OCI-LY7 (cell line): ENCODE measurements around the gene SMAD4. TPM values are rescaled to one million over a fixed set of nuclear protein-coding genes. Genes with fewer than 3 reads are reported as not detected.

Source experiments
- BruUV-seq: library from RNA; stranded (reverse); fragments of 400-500 nt; replicated peaks from 2 replicates; lab custom pipeline; 2021; lab: Mats Ljungman, UMichigan
- CTCF ChIA-PET: fragments of 300-600 bp; sonication (Branson Sonifier 250); formaldehyde crosslinking; loops from one replicate; lab custom pipeline; 2022; ENCODE audit warnings: antibody characterized with exemption; ENCODE audit not compliant: unreplicated experiment; lab: Charles Lee
- POLR2A ChIA-PET: fragments of 300-600 bp; sonication (Branson Sonifier 250); formaldehyde crosslinking; loops from one replicate; lab custom pipeline; 2022; ENCODE audit warnings: antibody characterized with exemption; lab: Charles Lee
- DNase-seq: peaks from one replicate; pipeline ENCODE4 v3.0.0-alpha.2; 2015; ENCODE audit warnings: low spot score
- H2AFZ ChIP-seq: fragments of 200-600 bp; sonication (generic), shearing (Covaris generic); 2 replicates; pipeline ENCODE4 v1.6.1; 2014; ENCODE audit warnings: mild to moderate bottlenecking, antibody characterized with exemption, low read length, moderate library complexity
- H3K27ac ChIP-seq: fragments of 200-600 bp; sonication (generic); 2 replicates; pipeline ENCODE4 v1.5.1; 2014; ENCODE audit warnings: mixed run types, low read depth, mild to moderate bottlenecking, moderate library complexity, low read length, inconsistent platforms; ENCODE audit not compliant: poor library complexity, severe bottlenecking
- H3K36me3 ChIP-seq: fragments of 200-600 bp; sonication (generic); 2 replicates; pipeline ENCODE4 v1.6.1; 2014; ENCODE audit warnings: mild to moderate bottlenecking, antibody characterized with exemption, low read length, moderate library complexity, mixed read lengths; ENCODE audit not compliant: insufficient read depth
- H3K4me1 ChIP-seq: fragments of 200-600 bp; sonication (generic); 2 replicates; pipeline ENCODE4 v1.5.1; 2014; ENCODE audit warnings: mild to moderate bottlenecking, low read length; ENCODE audit not compliant: insufficient read depth, poor library complexity, severe bottlenecking
- H3K4me2 ChIP-seq: fragments of 200-600 bp; sonication (generic); 2 replicates; pipeline ENCODE4 v1.6.1; 2014; ENCODE audit warnings: mild to moderate bottlenecking, low read length
- H3K4me3 ChIP-seq: fragments of 200-600 bp; sonication (generic); 2 replicates; pipeline ENCODE4 v1.5.1; 2014; ENCODE audit warnings: mild to moderate bottlenecking, low read depth, low read length; ENCODE audit not compliant: poor library complexity, severe bottlenecking
- H3K79me2 ChIP-seq: fragments of 200-600 bp; sonication (generic); 2 replicates; pipeline ENCODE4 v1.6.1; 2016; ENCODE audit warnings: low read depth, mild to moderate bottlenecking, low read length, moderate library complexity, mixed read lengths; ENCODE audit not compliant: insufficient read depth
- H3K9me2 ChIP-seq: fragments of 200-600 bp; sonication (generic); 2 replicates; pipeline ENCODE4 v1.6.1; 2016; ENCODE audit warnings: mild to moderate bottlenecking, low read length, mixed read lengths; ENCODE audit not compliant: insufficient read depth
- H3K9me3 ChIP-seq: fragments of 200-600 bp; sonication (generic); 2 replicates; pipeline ENCODE4 v1.6.1; 2014; ENCODE audit warnings: mild to moderate bottlenecking, mixed run types, low read length, mixed read lengths
- H4K20me1 ChIP-seq: fragments of 200-600 bp; sonication (generic); 2 replicates; pipeline ENCODE4 v1.6.1; 2014; ENCODE audit warnings: mild to moderate bottlenecking, antibody characterized with exemption, low read length, moderate library complexity, mixed read lengths; ENCODE audit not compliant: insufficient read depth
- CTCF ChIP-seq: fragments of 200-600 bp; sonication (generic); conservative IDR thresholded peaks from 2 replicates; pipeline ENCODE4 v1.5.1; 2014; ENCODE audit warnings: mild to moderate bottlenecking, antibody characterized with exemption, low read length, moderate library complexity, mixed read lengths
- EZH2phosphoT487 ChIP-seq: fragments of 200-600 bp; sonication (generic); IDR thresholded peaks from 2 replicates; pipeline ENCODE4 v1.6.1; 2018; ENCODE audit warnings: low read depth, borderline replicate concordance, mild to moderate bottlenecking, mixed run types, antibody characterized with exemption, low read length, moderate library complexity, mixed read lengths
- intact Hi-C: fragments of 100-400 bp; cut with micrococcal nuclease; formaldehyde crosslinking; loops from one replicate; pipeline ENCODE4 v1.10.0; 2022; ENCODE audit not compliant: unreplicated experiment
- total RNA-seq, 2 experiments: library from RNA; depleted of rRNA in 1 of 2; stranded (reverse); fragments of >200 nt in 1 of 2; shearing (Covaris generic) in 1 of 2; gene quantifications; 2 replicates each; pipeline ENCODE4 v1.2.3, GENCODE V29; 2014 to 2022

SMAD4 gene
- total RNA-seq, 2 experiments from 2014 or later: 44.7 to 47.6 TPM

GRCh38 chr18:51059969-51060368 lies 30.0 kb downstream of the SMAD4 start:
- CTCF ChIA-PET: no interaction called here
- no peaks in the 10 kb centered on the region for H3K9me3 ChIP-seq
- no peaks in the 10 kb centered on the region for H3K4me1 ChIP-seq
- intact Hi-C loops: no loop called here
- H3K4me3 ChIP-seq: no peak overlapping the region
- no peaks in the 10 kb centered on the region for H4K20me1 ChIP-seq
- DNase-seq: no peak
- H3K79me2 ChIP-seq: no peaks in the 10 kb centered on the region
- H3K4me2 ChIP-seq: no peak overlapping the region
- no peaks in the 10 kb centered on the region for H3K9me2 ChIP-seq
- H3K27ac ChIP-seq: no peak overlapping the region
- H2AFZ ChIP-seq: no peak overlapping the region
- H3K36me3 ChIP-seq: peaks cover 43% of the 10 kb centered on the region
- TF ChIP-seq CTCF (no peak), EZH2phosphoT487 (no peak)
- POLR2A ChIA-PET: interaction anchor here (1.3 kb wide), 1 partner anchor 16 kb away, joined by 3 read pairs; no protein-coding TSS in a partner anchor
- BruUV-seq: no TSS peak

- ChIA-PET CTCF (no interaction called here), POLR2A (interaction anchor here (0.7 to 0.9 kb wide), 2 partner anchors 20 to 232 kb away, joined by 3 read pairs; no protein-coding TSS in a partner anchor)
- Histone ChIP-seq H3K9me2 (no peaks in the 10 kb centered on the region), H2AFZ (no peak overlapping the region), H3K9me3 (no peaks in the 10 kb centered on the region), H3K79me2 (no peaks in the 10 kb centered on the region), H3K4me2 (no peak overlapping the region), H4K20me1 (no peaks in the 10 kb centered on the region), H3K27ac (no peak overlapping the region), H3K4me3 (no peak overlapping the region), H3K4me1 (no peaks in the 10 kb centered on the region), H3K36me3 (peaks cover 44% of the 10 kb centered on the region)
- no peak for DNase-seq
- no TSS peak for BruUV-seq
- no peak for TF ChIP-seq CTCF
- no peak for TF ChIP-seq EZH2phosphoT487
- intact Hi-C loops: no loop called here
These were observed 34.2 kb downstream of the SMAD4 start for GRCh38 chr18:51064256-51064655.

GRCh38 chr18:51066273-51066672 lies 36.3 kb downstream of the SMAD4 start:
- BruUV-seq: no TSS peak
- CTCF ChIA-PET: no interaction called here

More at GRCh38 chr18:51066273-51066672, 36.3 kb downstream of the SMAD4 start:
- no peak overlapping the region for H3K4me2 ChIP-seq
- no peaks in the 10 kb centered on the region for H3K9me3 ChIP-seq
- H3K4me1 ChIP-seq: no peaks in the 10 kb centered on the region
- intact Hi-C loops: no loop called here
- H3K9me2 ChIP-seq: no peaks in the 10 kb centered on the region
- H4K20me1 ChIP-seq: no peaks in the 10 kb centered on the region
- H3K36me3 ChIP-seq: peaks cover 48% of the 10 kb centered on the region
- no peak for TF ChIP-seq CTCF
- TF ChIP-seq EZH2phosphoT487: no peak
- H3K4me3 ChIP-seq: no peak overlapping the region
- no peak overlapping the region for H2AFZ ChIP-seq
- POLR2A ChIA-PET: interaction anchor here (1.3 kb wide), 1 partner anchor 10 kb away, joined by 5 read pairs; no protein-coding TSS in a partner anchor
- no peak overlapping the region for H3K27ac ChIP-seq
- DNase-seq: no peak
- no peaks in the 10 kb centered on the region for H3K79me2 ChIP-seq
